ENCODE results near the gene ZER1. TPM values are rescaled to one million over a fixed set of nuclear protein-coding genes. Genes with fewer than 3 reads are reported as not detected.
A peak's percentile ranks its signal among the peaks of the same experiment; 100 is the strongest.

Gene ZER1
- polyA plus RNA-seq = 33.7 TPM

GRCh38 chr9:128771745-128772519, at the start of gene ZER1:
ZER1 (minus strand) TSS chr9:128771927; CDS start chr9:128755565, 16,362 bp downstream.
- Mint-ChIP-seq H3K4me3 (peak within 1 kb of the TSS; percentile 94 to 98 (median 98)), H3K27me3 (peaks cover 1% of the 10 kb centered on the region), H3K27ac (peak within 1 kb of the TSS; percentile 95 to 99 (median 96)), H3K9me3 (peaks cover 0 to 2% (median 0%) of the 10 kb centered on the region in 3 donors), H3K36me3 (no peaks in the 10 kb centered on the region), H3K4me1 (peaks cover 9 to 26% (median 15%) of the 10 kb centered on the region in 3 donors)

GRCh38 chr9:128820665-128821583, 49.2 kb upstream of the ZER1 start:
- no peaks in the 10 kb centered on the region for H3K27me3 Mint-ChIP-seq
- H3K4me3 Mint-ChIP-seq = peak overlapping the region in 2 of 4 donors; percentile 63 to 82
- no peaks in the 10 kb centered on the region for H3K36me3 Mint-ChIP-seq
- peak overlapping the region in 1 of 3 donors; percentile 59 for H3K27ac Mint-ChIP-seq
- H3K9me3 Mint-ChIP-seq = peaks cover 0 to 2% (median 0%) of the 10 kb centered on the region in 3 donors
- peaks cover 6 to 9% (median 8%) of the 10 kb centered on the region in 3 donors for H3K4me1 Mint-ChIP-seq

GRCh38 chr9:128819716-128820664, 48.3 kb upstream of the ZER1 start:
- peak overlapping the region in 2 of 3 donors; percentile 31 to 94 for H3K27ac Mint-ChIP-seq

GRCh38 chr9:128818839-128819715, 47.4 kb upstream of the ZER1 start:
- Mint-ChIP-seq H3K4me1 (peaks cover 6 to 9% (median 8%) of the 10 kb centered on the region in 3 donors), H3K9me3 (peaks cover 0 to 2% (median 0%) of the 10 kb centered on the region in 3 donors), H3K27me3 (no peaks in the 10 kb centered on the region), H3K36me3 (no peaks in the 10 kb centered on the region), H3K4me3 (peak overlapping the region; percentile 82 to 96 (median 94)), H3K27ac (peak overlapping the region in 2 of 3 donors; percentile 31 to 94)

More at GRCh38 chr9:128819716-128820664, 48.3 kb upstream of the ZER1 start:
- Mint-ChIP-seq H3K36me3 (no peaks in the 10 kb centered on the region), H3K9me3 (peaks cover 0 to 2% (median 0%) of the 10 kb centered on the region in 3 donors), H3K27me3 (no peaks in the 10 kb centered on the region), H3K4me3 (peak overlapping the region; percentile 43 to 96 (median 79)), H3K4me1 (peaks cover 6 to 9% (median 8%) of the 10 kb centered on the region in 3 donors)

GRCh38 chr9:128818099-128818838, 46.5 kb upstream of the ZER1 start, which contains the start of gene ENDOG:
ENDOG (plus strand) TSS chr9:128818500; CDS start chr9:128818685, 185 bp downstream.
- Mint-ChIP-seq H3K4me1 (peaks cover 6 to 9% (median 8%) of the 10 kb centered on the region in 3 donors), H3K36me3 (no peaks in the 10 kb centered on the region), H3K27ac (peak within 1 kb of the TSS; percentile 94 to 98 (median 97)), H3K9me3 (peaks cover 0 to 2% (median 0%) of the 10 kb centered on the region in 3 donors), H3K27me3 (no peaks in the 10 kb centered on the region), H3K4me3 (peak within 1 kb of the TSS; percentile 82 to 96 (median 94))

GRCh38 chr9:128810873-128811272, 39.1 kb upstream of the ZER1 start:
- no peak overlapping the region for H3K27ac Mint-ChIP-seq
- H3K9me3 Mint-ChIP-seq = no peaks in the 10 kb centered on the region
- H3K27me3 Mint-ChIP-seq = no peaks in the 10 kb centered on the region
- peaks cover 0 to 3% (median 0%) of the 10 kb centered on the region in 3 donors for H3K4me1 Mint-ChIP-seq
- H3K4me3 Mint-ChIP-seq = no peak overlapping the region
- H3K36me3 Mint-ChIP-seq = no peaks in the 10 kb centered on the region

GRCh38 chr9:128809831-128810230, 38.1 kb upstream of the ZER1 start:
- Mint-ChIP-seq H3K27ac (no peak overlapping the region), H3K4me1 (peaks cover 0 to 3% (median 0%) of the 10 kb centered on the region in 3 donors)

GRCh38 chr9:128809036-128809599, 37.4 kb upstream of the ZER1 start:
- no peaks in the 10 kb centered on the region for H3K27me3 Mint-ChIP-seq
- H3K27ac Mint-ChIP-seq = no peak overlapping the region
- peaks cover 0 to 3% (median 0%) of the 10 kb centered on the region in 3 donors for H3K4me1 Mint-ChIP-seq
- H3K4me3 Mint-ChIP-seq = no peak overlapping the region
- H3K9me3 Mint-ChIP-seq = no peaks in the 10 kb centered on the region
- H3K36me3 Mint-ChIP-seq = no peaks in the 10 kb centered on the region

More at GRCh38 chr9:128809831-128810230, 38.1 kb upstream of the ZER1 start:
- Mint-ChIP-seq H3K4me3 (no peak overlapping the region), H3K36me3 (no peaks in the 10 kb centered on the region), H3K9me3 (no peaks in the 10 kb centered on the region), H3K27me3 (no peaks in the 10 kb centered on the region)

GRCh38 chr9:128808543-128808942, 36.8 kb upstream of the ZER1 start:
- Mint-ChIP-seq H3K4me1 (peaks cover 0 to 3% (median 0%) of the 10 kb centered on the region in 3 donors), H3K27ac (no peak overlapping the region)

GRCh38 chr9:128807827-128808226, 36.1 kb upstream of the ZER1 start:
- H3K36me3 Mint-ChIP-seq = peaks cover 2% of the 10 kb centered on the region
- H3K27me3 Mint-ChIP-seq = no peaks in the 10 kb centered on the region
- no peaks in the 10 kb centered on the region for H3K9me3 Mint-ChIP-seq
- no peak overlapping the region for H3K4me3 Mint-ChIP-seq
- H3K4me1 Mint-ChIP-seq = peaks cover 0 to 3% (median 0%) of the 10 kb centered on the region in 3 donors
- H3K27ac Mint-ChIP-seq = no peak overlapping the region

More at GRCh38 chr9:128808543-128808942, 36.8 kb upstream of the ZER1 start:
- H3K27me3 Mint-ChIP-seq = no peaks in the 10 kb centered on the region
- H3K4me3 Mint-ChIP-seq = no peak overlapping the region
- H3K9me3 Mint-ChIP-seq = no peaks in the 10 kb centered on the region
- H3K36me3 Mint-ChIP-seq = no peaks in the 10 kb centered on the region

GRCh38 chr9:128805661-128806060, 33.9 kb upstream of the ZER1 start:
- no peaks in the 10 kb centered on the region for H3K4me1 Mint-ChIP-seq
- H3K27me3 Mint-ChIP-seq = no peaks in the 10 kb centered on the region
- peaks cover 2% of the 10 kb centered on the region for H3K36me3 Mint-ChIP-seq
- H3K4me3 Mint-ChIP-seq = no peak overlapping the region
- H3K9me3 Mint-ChIP-seq = no peaks in the 10 kb centered on the region
- H3K27ac Mint-ChIP-seq = no peak overlapping the region

GRCh38 chr9:128802482-128802881, 30.8 kb upstream of the ZER1 start:
- H3K9me3 Mint-ChIP-seq = no peaks in the 10 kb centered on the region
- H3K4me1 Mint-ChIP-seq = peaks cover 0 to 1% (median 0%) of the 10 kb centered on the region in 3 donors
- H3K27ac Mint-ChIP-seq = no peak overlapping the region
- H3K27me3 Mint-ChIP-seq = no peaks in the 10 kb centered on the region
- no peak overlapping the region for H3K4me3 Mint-ChIP-seq
- peaks cover 9% of the 10 kb centered on the region for H3K36me3 Mint-ChIP-seq

All from IgD-negative memory B cell (primary cell).